Central memory CD4-positive, alpha-beta T cell (primary cell): Measurements from ENCODE around the gene PTPMT1.

Experiments
- DNase-seq: peaks from one replicate; pipeline ENCODE4 v3.0.0; 2022

Gene PTPMT1

GRCh38 chr11:47586098-47586855 lies 20.9 kb downstream of the PTPMT1 start, which contains the start of gene FAM180B:
FAM180B (plus strand) TSS chr11:47586678; CDS start chr11:47586769, 91 bp downstream.
- no peak for DNase-seq

DNA sequence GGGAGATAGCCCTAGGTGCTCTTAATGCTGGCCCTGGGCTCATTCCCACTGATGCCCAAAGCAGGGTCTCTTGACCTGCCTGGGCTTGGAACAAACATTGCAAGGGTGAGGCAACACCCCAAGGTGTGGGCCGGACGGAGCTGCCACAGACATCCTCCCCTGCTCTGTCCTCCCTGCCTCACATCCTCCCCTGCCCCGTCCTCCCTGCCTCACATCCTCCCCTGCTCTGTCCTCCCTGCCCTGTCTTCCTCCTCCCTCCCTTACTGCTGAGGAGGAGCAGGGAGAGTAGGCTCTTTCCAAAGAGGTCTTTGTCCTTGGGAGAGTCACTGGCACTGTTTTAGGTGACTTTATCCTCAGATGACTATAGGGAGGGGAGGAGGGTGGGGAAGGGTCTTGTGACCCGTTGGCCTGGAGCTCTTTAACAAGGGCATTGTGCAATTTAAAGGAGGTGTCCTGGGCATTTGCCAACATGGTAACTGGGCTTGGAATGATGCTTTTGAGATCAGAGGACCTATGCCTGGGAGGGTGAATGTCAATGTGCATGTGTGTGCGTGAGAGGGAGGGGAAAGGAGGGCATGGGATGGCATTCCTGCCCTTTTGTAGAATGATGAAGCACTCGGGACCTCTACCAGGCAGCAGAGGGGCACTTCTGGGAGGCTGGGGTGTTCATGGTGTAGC lies 21.8 kb downstream of the PTPMT1 start:
- DNase-seq: no peak

GRCh38 chr11:47587723-47588326 lies 22.4 kb downstream of the PTPMT1 start:
- no peak for DNase-seq

DNA sequence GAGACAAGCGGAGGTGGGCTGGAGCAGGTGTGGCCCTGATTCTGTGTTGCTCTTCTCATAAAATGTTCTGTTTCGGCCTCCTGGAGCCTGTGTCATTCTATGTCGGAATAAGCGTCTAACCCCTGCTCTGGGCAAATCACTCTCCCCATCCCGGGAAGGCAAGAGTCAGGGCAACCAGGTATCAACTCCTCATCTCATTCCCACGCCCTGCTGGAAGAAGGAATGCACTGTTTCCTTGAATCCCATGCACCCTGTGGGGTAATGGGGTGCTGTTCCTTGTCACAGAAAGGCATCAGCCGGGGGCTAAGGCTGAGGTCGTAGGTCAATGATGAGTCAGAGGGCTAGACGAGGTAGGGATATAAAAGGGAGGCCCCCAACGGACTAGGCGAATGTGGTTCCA lies 23.7 kb downstream of the PTPMT1 start:
- no peak for DNase-seq

GRCh38 chr11:47589584-47589976 lies 24.2 kb downstream of the PTPMT1 start:
- DNase-seq: no peak

DNA sequence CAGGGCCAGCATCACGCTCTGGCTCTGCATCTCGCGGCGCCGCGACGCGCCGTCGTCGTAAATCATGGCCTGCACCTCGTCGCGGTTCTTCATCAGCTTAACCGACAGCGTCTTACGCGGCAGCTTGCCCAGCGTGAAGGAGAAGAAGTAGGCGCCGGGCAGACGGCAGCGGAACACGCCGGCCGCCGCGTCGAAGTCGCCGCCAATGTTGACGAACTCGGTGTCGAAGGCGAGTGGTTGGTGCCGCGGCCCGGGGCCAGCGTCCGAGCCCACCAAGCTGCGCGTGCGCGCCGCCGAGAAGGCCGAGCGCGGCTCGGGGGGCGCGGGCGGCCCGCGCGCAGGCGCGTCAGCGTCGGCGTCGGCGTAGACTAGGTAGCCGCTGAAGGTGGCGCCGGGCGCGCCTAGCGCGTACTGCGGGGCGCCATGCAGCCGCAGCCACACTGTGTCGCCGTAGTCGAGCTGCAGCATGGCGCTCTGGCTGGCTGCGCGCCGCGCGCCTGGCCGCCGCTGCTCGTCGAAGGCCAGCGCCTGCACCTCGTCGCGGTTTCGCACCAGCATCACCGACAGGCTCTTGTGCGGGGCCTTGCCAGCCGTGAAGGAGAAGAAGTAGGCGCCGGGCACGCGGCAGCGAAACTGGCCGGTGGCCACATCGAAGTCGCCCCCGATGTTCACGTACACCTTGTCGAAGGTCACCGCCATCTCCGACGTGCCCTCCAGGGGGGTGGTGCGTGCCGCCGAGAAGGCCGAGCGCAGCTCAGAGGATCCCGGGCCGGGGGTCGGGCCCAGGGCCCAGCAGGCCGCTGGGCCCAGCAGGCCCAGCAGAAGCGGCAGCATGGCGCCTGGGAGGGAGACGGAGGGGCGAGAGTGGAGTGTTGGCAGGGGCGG lies 24.8 kb downstream of the PTPMT1 start:
- DNase-seq: no peak

DNA sequence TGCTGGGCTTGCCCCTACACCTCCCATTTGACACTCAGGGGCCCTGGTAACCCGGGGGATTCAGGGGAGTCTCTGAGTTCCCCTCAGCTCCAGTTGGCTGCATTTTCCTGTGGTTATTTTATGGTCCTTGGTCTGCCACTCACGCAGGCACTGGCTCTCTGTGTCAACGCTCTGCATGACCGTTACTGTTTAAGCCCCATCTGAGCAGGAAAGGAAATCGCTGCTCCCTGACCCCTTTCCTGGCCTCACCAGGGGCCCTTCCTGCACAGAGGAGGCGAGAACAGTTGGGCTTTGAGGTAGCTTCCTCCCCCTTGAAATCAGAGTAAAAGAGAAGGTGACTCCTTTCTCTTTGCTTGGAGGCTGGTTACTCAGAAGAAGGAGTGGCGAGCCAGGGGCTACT lies 26.4 kb downstream of the PTPMT1 start:
- DNase-seq: no peak

GRCh38 chr11:47592251-47592650 lies 26.9 kb downstream of the PTPMT1 start:
- DNase-seq: no peak

- no peak for DNase-seq
These were observed 27.6 kb downstream of the PTPMT1 start for GRCh38 chr11:47592970-47593369.

DNA sequence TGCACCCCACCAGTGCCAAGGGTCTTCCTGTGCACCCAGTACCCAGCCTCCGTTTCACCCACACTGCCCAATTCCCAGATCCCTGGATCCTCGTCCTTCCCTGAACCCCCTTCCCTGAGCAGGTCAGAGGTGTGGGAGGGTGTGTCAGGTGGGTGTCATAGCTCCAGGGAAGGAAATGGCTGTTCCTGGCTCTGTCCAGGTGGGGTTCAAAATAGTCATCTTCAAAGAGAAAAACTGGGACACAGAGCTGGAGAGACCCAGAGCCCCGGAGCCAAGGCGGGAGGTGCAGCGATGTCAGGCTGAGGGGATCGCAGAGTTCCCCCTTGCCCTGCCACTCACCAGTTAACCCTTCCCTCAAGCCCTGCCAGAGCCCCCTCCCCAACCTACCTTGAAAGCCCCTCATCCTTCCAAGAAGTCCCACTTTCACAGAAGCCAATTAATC lies 28.1 kb downstream of the PTPMT1 start:
- DNase-seq: no peak

- DNase-seq: no peak
These were observed 28.8 kb downstream of the PTPMT1 start, which contains the start of gene C1QTNF4 for GRCh38 chr11:47593934-47594855. C1QTNF4 (minus strand) TSS chr11:47594411; CDS start chr11:47590810, 3,601 bp downstream.

DNA sequence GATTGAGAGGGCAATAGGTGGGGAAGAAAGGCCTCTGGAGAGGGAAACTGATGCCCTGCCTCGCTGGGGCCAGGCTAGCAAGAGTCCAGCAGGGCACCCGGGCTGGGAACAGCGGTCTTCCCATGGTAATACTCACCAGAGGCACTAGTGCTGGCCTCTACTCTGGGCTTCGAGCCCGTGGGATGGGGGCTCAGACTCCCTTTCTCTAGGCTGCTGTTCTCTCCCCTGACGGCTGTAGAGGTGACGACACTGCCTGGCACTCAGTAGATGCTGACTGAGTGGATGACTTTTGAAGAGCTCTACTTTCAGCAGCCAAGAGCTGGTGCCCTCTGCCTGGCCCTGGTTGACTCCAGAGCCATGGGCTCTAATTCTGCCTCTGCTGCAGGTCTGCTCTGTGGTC lies 29.6 kb downstream of the PTPMT1 start:
- DNase-seq: no peak

DNA sequence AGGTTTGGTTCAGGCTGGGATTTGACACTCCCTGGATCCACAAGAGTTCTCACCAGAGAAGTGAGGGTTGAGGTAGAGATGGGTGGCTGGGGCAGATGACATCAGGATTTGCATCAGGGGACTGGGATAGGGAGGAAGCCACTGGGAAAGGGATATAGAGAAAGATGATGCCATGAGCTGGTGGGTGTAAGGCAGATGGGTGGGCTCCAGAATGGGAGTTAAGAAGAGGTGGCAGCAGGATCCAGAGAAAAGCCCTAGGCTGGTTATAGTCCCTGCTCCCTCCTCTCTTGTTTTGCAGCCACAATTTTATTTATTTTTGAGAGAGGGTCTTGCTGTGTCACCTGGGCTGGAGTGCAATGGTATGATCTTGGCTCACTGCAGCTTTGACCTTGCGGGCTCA lies 30.6 kb downstream of the PTPMT1 start:
- no peak for DNase-seq

DNA sequence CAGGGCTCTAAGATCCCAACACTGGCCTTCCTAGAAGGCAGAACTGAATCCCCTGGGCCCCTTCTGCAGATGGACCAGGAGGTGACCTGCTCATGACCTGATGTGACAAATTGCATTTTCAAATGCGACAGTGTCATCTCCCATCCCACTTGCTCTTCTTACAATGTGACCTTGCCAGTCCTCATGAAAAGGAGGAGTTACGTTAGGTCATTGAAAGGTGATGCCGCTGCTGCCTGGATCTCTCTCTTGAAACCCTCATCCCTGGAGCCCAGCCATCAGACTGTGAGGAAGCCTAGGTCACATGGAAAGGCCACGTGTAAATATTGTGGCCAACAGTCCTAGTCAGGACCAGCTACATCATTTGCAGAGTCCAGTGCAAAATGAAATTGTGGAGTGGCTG lies 34.5 kb downstream of the PTPMT1 start:
- DNase-seq: no peak

- no peak for DNase-seq
These were observed 37.9 kb downstream of the PTPMT1 start for GRCh38 chr11:47603295-47603694.

GRCh38 chr11:47605921-47606320 lies 40.5 kb downstream of the PTPMT1 start:
- DNase-seq: no peak

GRCh38 chr11:47606731-47607130 lies 41.3 kb downstream of the PTPMT1 start:
- DNase-seq: no peak

GRCh38 chr11:47607380-47607779 lies 42.0 kb downstream of the PTPMT1 start:
- DNase-seq: no peak

DNA sequence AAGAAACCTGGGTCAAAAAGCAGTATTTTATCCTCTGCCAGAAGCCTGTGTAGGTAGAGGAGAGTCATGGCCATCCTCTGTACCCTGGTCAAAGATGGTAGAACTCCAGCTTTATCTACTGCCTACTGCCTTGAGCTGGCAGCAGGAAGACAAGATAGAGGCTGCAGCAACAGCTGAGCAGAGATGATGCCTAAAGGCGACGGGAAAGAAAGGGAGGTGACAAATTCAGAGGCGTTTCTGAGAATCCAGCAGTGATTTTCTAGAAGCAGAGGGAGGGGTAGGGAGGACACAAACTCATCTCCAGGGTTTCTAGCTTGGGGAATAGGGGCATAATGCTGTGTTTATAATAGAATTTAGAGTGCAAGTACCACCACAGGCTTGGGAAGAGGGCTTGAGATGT lies 44.3 kb downstream of the PTPMT1 start:
- no peak for DNase-seq

- no peak for DNase-seq
These were observed 46.0 kb downstream of the PTPMT1 start for GRCh38 chr11:47611348-47611794.

- DNase-seq: no peak
These were observed 49.9 kb downstream of the PTPMT1 start for GRCh38 chr11:47615249-47615648.
